Type B pancreatic cell (in vitro differentiated cells): ENCODE measurements around the gene IFNAR1. TPM values are rescaled to one million over a fixed set of nuclear protein-coding genes. Genes with fewer than 3 reads are reported as not detected.

Source experiments
- DNase-seq: peaks from one replicate; pipeline ENCODE4 v3.0.0; 2021; ENCODE audit warnings: mixed read lengths; ENCODE audit not compliant: unreplicated experiment; ENCODE audit errors: extremely low spot score
- H3K27ac Mint-ChIP-seq: 2 replicates; pipeline ENCODE4 v1.8.0; 2021; ENCODE audit warnings: mild to moderate bottlenecking, mixed read lengths
- H3K27me3 Mint-ChIP-seq: 2 replicates; pipeline ENCODE4 v1.8.0; 2021; ENCODE audit warnings: mixed read lengths
- H3K36me3 Mint-ChIP-seq: 2 replicates; pipeline ENCODE4 v1.8.0; 2021; ENCODE audit warnings: mixed read lengths
- H3K4me1 Mint-ChIP-seq: one replicate; pipeline ENCODE4 v1.8.0; 2021; ENCODE audit warnings: mixed read lengths; ENCODE audit not compliant: unreplicated experiment
- H3K4me3 Mint-ChIP-seq: 2 replicates; pipeline ENCODE4 v1.8.0; 2021; ENCODE audit warnings: mild to moderate bottlenecking, mixed read lengths
- H3K9me3 Mint-ChIP-seq: 2 replicates; pipeline ENCODE4 v1.8.0; 2021; ENCODE audit warnings: mixed read lengths
- CTCF ChIP-seq: fragments of 200-600 bp; sonication (generic); conservative IDR thresholded peaks from 2 replicates; pipeline ENCODE4 v1.5.0; 2021; ENCODE audit warnings: antibody characterized with exemption, mild to moderate bottlenecking
- total RNA-seq: library from RNA; stranded (reverse); gene quantifications from 2 replicates; pipeline ENCODE4 v1.2.1, GENCODE V29; 2021; ENCODE audit warnings: low replicate concordance

The IFNAR1 gene
- total RNA-seq, 1 donor from 2014 or later = 26.4 TPM

- H3K9me3 Mint-ChIP-seq = no peaks in the 10 kb centered on the region
- H3K36me3 Mint-ChIP-seq = no peaks in the 10 kb centered on the region
- H3K4me1 Mint-ChIP-seq = no peaks in the 10 kb centered on the region
- H3K27ac Mint-ChIP-seq = no peak overlapping the region
- no peak for DNase-seq
- H3K4me3 Mint-ChIP-seq = no peak overlapping the region
- no peak for TF ChIP-seq CTCF
- no peaks in the 10 kb centered on the region for H3K27me3 Mint-ChIP-seq
These were observed 66.9 kb downstream of the IFNAR1 start for GRCh38 chr21:33391656-33392055.

GRCh38 chr21:33392284-33392985 is 67.7 kb downstream of the IFNAR1 start:
- TF ChIP-seq CTCF = no peak
- Mint-ChIP-seq H3K27me3 (no peaks in the 10 kb centered on the region), H3K4me1 (no peaks in the 10 kb centered on the region), H3K36me3 (no peaks in the 10 kb centered on the region), H3K27ac (no peak overlapping the region), H3K9me3 (no peaks in the 10 kb centered on the region), H3K4me3 (no peak overlapping the region)
- DNase-seq = no peak

- no peaks in the 10 kb centered on the region for H3K27me3 Mint-ChIP-seq
- DNase-seq = no peak
- no peak for TF ChIP-seq CTCF
- no peaks in the 10 kb centered on the region for H3K9me3 Mint-ChIP-seq
- H3K27ac Mint-ChIP-seq = no peak overlapping the region
- no peaks in the 10 kb centered on the region for H3K4me1 Mint-ChIP-seq
- no peaks in the 10 kb centered on the region for H3K36me3 Mint-ChIP-seq
- no peak overlapping the region for H3K4me3 Mint-ChIP-seq
These were observed 68.6 kb downstream of the IFNAR1 start for GRCh38 chr21:33393348-33393747.

GRCh38 chr21:33394260-33394659 is 69.5 kb downstream of the IFNAR1 start:
- TF ChIP-seq CTCF = no peak
- H3K36me3 Mint-ChIP-seq = no peaks in the 10 kb centered on the region
- H3K9me3 Mint-ChIP-seq = no peaks in the 10 kb centered on the region
- H3K27me3 Mint-ChIP-seq = no peaks in the 10 kb centered on the region
- no peak overlapping the region for H3K4me3 Mint-ChIP-seq
- no peak overlapping the region for H3K27ac Mint-ChIP-seq
- no peak for DNase-seq
- H3K4me1 Mint-ChIP-seq = no peaks in the 10 kb centered on the region

GRCh38 chr21:33395891-33396331 is 71.1 kb downstream of the IFNAR1 start:
- Mint-ChIP-seq H3K27ac (no peak overlapping the region), H3K4me1 (peaks cover 3% of the 10 kb centered on the region), H3K9me3 (peaks cover 2% of the 10 kb centered on the region), H3K36me3 (no peaks in the 10 kb centered on the region), H3K27me3 (no peaks in the 10 kb centered on the region), H3K4me3 (no peak overlapping the region)
- TF ChIP-seq CTCF = no peak
- DNase-seq = no peak

GRCh38 chr21:33396436-33396835 is 71.7 kb downstream of the IFNAR1 start:
- Mint-ChIP-seq H3K4me3 (no peak overlapping the region), H3K36me3 (no peaks in the 10 kb centered on the region), H3K27me3 (no peaks in the 10 kb centered on the region), H3K9me3 (peaks cover 4% of the 10 kb centered on the region), H3K27ac (no peak overlapping the region), H3K4me1 (peaks cover 5% of the 10 kb centered on the region)
- TF ChIP-seq CTCF = no peak
- DNase-seq = no peak
